ENCODE results near the gene SLC25A39.
"Not testable (repeated sequence)": the region's sequence is repeated elsewhere in the genome, so short reads cannot be mapped to it uniquely, and the experiment has no call there.

Gene SLC25A39, protein sequence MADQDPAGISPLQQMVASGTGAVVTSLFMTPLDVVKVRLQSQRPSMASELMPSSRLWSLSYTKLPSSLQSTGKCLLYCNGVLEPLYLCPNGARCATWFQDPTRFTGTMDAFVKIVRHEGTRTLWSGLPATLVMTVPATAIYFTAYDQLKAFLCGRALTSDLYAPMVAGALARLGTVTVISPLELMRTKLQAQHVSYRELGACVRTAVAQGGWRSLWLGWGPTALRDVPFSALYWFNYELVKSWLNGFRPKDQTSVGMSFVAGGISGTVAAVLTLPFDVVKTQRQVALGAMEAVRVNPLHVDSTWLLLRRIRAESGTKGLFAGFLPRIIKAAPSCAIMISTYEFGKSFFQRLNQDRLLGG

GRCh38 chr17:44324571-44325275 is at the start of gene SLC25A39:
Gene SLC25A39, minus strand, starts transcription at chr17:44324823. Its CDS starts 1,261 bp downstream, at chr17:44323562.
- ATAC-seq (replicated peaks): peak; percentile 76
- peak; percentile 95 for DNase-seq
- no peaks in the 10 kb centered on the region for H3K27me3 Mint-ChIP-seq
- peak within 1 kb of the TSS; percentile 99 for H3K27ac Mint-ChIP-seq
- H3K4me3 Mint-ChIP-seq: peak within 1 kb of the TSS; percentile 94 to 96
- H3K4me1 Mint-ChIP-seq: peaks cover 24 to 41% of the 10 kb centered on the region in 2 donors
- H3K9me3 Mint-ChIP-seq: no peaks in the 10 kb centered on the region
- peaks cover 19 to 26% of the 10 kb centered on the region in 2 donors for H3K36me3 Mint-ChIP-seq

DNA sequence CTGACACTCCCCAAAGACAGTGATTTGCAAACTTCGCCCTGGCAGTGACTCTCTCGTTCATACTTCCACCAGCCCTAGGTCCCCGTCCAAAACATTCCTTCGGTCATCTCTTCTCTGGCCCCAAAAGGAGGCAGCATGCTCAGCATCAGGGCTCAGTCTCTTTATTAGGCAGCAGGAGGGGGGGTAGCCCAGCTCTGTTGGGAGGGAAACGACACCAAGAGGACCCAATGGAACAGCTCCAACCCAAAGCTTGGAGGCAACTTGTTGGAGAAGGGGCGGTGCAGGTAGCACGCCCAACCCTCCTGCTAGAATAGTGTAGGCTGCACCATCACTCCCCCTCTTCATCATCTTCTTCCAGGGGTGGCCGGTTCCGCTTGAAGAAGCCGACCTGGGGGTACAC is 47.4 kb upstream of the SLC25A39 start:
- H3K36me3 Mint-ChIP-seq: no peaks in the 10 kb centered on the region

GRCh38 chr17:44369414-44370023 is 44.9 kb upstream of the SLC25A39 start:
- not testable (repeated sequence) for H3K36me3 Mint-ChIP-seq; H3K9me3 Mint-ChIP-seq; H3K4me1 Mint-ChIP-seq; ATAC-seq (replicated peaks); DNase-seq; H3K27ac Mint-ChIP-seq; H3K4me3 Mint-ChIP-seq
- H3K27me3 Mint-ChIP-seq: peaks cover 51 to 80% of the 10 kb centered on the region in 2 donors

More for the DNA sequence above, 47.4 kb upstream of the SLC25A39 start:
- Mint-ChIP-seq H3K4me1 (peaks cover 3 to 24% of the 10 kb centered on the region in 2 donors), H3K9me3 (no peaks in the 10 kb centered on the region), H3K27me3 (peaks cover 50 to 78% of the 10 kb centered on the region in 2 donors), H3K27ac (no peak overlapping the region), H3K4me3 (no peak overlapping the region)
- no peak for DNase-seq
- no peak for ATAC-seq (replicated peaks)

DNA sequence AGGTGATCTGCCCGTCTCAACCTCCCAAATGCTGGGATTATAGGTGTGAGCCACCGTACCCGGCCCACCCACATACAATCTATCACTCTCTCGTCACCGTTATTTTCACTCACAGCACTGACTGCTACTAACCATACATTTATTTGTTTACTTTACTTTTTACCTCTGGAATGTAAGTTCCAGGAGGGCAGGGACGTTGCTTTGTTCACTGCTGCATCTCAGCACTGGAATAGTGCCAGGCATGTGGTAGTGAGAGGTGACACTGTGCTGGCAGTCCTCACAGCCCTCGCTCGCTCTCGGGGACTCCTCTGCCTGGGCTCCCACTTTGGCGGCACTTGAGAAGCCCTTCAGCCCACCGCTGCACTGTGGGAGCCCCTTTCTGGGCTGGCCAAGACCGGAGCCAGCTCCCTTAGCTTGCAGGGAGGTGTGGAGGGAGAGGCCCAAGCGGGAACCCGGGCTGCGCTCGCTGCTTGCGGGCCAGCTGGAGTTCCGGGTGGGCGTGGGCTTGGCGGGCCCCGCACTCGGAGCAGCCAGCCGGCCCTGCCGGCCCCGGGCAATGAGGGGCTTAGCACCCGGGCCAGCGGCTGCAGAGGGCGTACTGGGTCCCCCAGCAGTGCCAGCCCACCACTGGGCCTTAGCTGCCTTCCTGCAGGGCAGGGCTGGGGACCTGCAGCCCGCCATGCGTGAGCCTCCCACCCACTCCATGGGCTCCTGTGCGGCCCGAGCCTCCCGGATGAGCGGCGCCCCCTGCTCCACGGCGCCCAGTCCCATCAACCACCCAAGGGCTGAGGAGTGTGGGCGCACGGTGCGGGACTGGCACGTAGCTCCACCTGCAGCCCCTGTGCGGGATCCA is 44.0 kb upstream of the SLC25A39 start:
- not testable (repeated sequence) for DNase-seq; H3K4me1 Mint-ChIP-seq; H3K36me3 Mint-ChIP-seq; H3K4me3 Mint-ChIP-seq; ATAC-seq (replicated peaks); H3K9me3 Mint-ChIP-seq; H3K27ac Mint-ChIP-seq
- peaks cover 46 to 74% of the 10 kb centered on the region in 2 donors for H3K27me3 Mint-ChIP-seq

DNA sequence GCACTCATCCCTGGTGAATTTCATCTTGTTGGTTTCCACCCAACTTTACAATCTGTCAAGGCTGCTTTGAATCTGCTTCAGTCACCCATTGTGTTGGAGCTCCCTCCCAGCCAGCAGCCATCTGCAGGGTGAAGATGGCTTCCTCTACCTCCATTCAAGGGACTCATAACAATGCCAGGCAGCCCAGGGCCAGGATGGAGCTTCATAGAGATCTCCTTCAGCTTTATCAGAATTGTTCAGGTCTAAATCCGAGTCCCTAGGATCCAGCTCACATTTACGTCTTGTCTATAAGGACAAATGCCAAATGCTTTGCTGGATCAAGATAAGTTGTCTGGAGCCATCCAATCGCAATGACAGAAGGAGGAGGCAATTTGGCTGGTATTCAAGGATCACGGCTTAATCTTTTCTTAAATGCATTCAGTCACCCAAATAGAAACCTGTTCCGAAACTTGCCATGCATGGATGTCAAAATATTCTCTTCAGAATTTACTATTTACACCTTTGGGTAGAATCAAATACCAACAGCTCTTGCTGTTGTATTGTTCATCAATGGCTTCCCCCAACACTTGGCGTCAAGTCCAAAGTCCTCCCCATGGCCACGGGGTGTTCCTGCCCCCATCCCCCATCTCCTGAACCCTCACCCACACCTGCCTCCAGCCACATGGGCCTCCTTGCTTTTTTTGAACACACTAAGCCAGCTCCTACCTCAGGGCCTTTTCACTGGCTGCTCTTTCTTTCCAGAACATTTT is 42.8 kb upstream of the SLC25A39 start:
- no peak overlapping the region for H3K4me3 Mint-ChIP-seq
- no peak for DNase-seq
- H3K36me3 Mint-ChIP-seq: no peaks in the 10 kb centered on the region
- no peak overlapping the region for H3K27ac Mint-ChIP-seq
- H3K9me3 Mint-ChIP-seq: no peaks in the 10 kb centered on the region
- H3K27me3 Mint-ChIP-seq: peaks cover 42 to 78% of the 10 kb centered on the region in 2 donors
- ATAC-seq (replicated peaks): no peak
- peaks cover 0 to 5% of the 10 kb centered on the region in 2 donors for H3K4me1 Mint-ChIP-seq

DNA sequence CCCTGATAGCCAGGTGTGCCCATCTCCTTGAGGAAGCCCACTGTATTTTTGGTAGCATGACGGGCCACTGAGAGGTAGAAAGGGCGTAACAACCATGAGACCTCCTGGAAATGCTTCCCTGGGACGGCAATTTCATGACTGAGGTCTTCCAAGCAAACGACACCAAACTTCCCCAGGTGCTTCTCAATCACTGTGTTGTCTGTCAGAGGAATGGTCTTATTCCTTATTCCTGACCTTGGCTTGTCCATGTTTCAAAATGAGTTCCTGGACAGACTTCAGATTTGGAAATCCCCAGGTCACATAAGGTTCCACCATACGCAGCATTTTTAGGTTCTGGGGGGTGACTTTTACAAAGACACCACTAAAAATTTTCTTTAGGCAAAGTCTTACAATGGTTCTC is 40.4 kb upstream of the SLC25A39 start:
- DNase-seq; H3K27ac Mint-ChIP-seq; H3K4me3 Mint-ChIP-seq; H3K9me3 Mint-ChIP-seq; H3K36me3 Mint-ChIP-seq; H3K4me1 Mint-ChIP-seq; ATAC-seq (replicated peaks): not testable (repeated sequence)
- H3K27me3 Mint-ChIP-seq: peaks cover 37 to 78% of the 10 kb centered on the region in 2 donors

GRCh38 chr17:44363613-44364159 is 39.1 kb upstream of the SLC25A39 start, which contains the start of gene FAM171A2:
Gene FAM171A2, minus strand, starts transcription at chr17:44363853. Its CDS starts 139 bp downstream, at chr17:44363714.
- Mint-ChIP-seq H3K36me3 (no peaks in the 10 kb centered on the region), H3K9me3 (no peaks in the 10 kb centered on the region), H3K27ac (peak within 1 kb of the TSS; percentile 71), H3K4me3 (peak within 1 kb of the TSS; percentile 81 to 82), H3K27me3 (peaks cover 33 to 69% of the 10 kb centered on the region in 2 donors), H3K4me1 (peaks cover 7 to 13% of the 10 kb centered on the region in 2 donors)
- DNase-seq: peak; percentile 52
- ATAC-seq (replicated peaks): peak; percentile 90 to 93

DNA sequence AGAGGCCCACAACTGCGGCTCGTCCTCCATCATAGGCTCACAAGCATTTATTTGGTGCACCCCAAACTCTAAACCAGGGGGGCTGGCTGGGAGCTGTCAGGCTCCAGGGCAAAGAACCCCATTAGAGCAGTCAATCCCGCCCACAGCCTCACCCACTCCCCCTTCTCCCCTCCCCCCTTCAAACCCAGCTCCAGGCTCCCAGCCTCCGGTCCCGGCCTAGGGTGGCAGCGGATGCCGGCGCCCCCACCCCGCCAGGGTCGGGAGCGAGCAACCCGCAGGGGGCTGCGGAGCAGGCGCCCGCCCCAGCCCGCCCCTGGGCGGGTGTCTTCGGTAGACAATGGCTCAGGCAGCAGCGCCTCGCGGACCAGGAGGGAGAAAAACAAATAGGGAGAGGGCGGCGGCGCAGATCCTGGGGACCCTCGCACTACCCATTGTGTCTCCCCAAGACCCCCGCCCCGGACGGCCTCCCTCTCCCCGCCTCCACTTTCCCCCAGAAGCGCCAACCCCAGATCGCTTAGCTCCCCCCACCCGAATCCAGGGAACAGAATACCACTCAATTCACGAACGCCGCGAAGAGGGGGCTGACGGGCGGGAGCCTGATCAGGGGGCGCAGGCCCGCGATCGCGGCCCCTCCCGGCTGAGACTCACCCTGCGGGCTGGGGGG is 38.5 kb upstream of the SLC25A39 start:
- Mint-ChIP-seq H3K27ac (no peak overlapping the region), H3K27me3 (peaks cover 28 to 69% of the 10 kb centered on the region in 2 donors), H3K4me3 (peak overlapping the region; percentile 74 to 81), H3K36me3 (no peaks in the 10 kb centered on the region), H3K4me1 (peaks cover 9 to 15% of the 10 kb centered on the region in 2 donors), H3K9me3 (no peaks in the 10 kb centered on the region)
- DNase-seq (no peak), ATAC-seq (replicated peaks) (peak; percentile 48 to 59)

GRCh38 chr17:44362459-44362948 is 37.9 kb upstream of the SLC25A39 start:
- Mint-ChIP-seq H3K36me3 (no peaks in the 10 kb centered on the region), H3K9me3 (no peaks in the 10 kb centered on the region), H3K27me3 (peaks cover 23 to 64% of the 10 kb centered on the region in 2 donors), H3K4me3 (peak overlapping the region in 1 of 2 donors; percentile 47), H3K4me1 (peaks cover 10% of the 10 kb centered on the region in 2 donors), H3K27ac (no peak overlapping the region)
- ATAC-seq (replicated peaks): no peak
- no peak for DNase-seq

DNA sequence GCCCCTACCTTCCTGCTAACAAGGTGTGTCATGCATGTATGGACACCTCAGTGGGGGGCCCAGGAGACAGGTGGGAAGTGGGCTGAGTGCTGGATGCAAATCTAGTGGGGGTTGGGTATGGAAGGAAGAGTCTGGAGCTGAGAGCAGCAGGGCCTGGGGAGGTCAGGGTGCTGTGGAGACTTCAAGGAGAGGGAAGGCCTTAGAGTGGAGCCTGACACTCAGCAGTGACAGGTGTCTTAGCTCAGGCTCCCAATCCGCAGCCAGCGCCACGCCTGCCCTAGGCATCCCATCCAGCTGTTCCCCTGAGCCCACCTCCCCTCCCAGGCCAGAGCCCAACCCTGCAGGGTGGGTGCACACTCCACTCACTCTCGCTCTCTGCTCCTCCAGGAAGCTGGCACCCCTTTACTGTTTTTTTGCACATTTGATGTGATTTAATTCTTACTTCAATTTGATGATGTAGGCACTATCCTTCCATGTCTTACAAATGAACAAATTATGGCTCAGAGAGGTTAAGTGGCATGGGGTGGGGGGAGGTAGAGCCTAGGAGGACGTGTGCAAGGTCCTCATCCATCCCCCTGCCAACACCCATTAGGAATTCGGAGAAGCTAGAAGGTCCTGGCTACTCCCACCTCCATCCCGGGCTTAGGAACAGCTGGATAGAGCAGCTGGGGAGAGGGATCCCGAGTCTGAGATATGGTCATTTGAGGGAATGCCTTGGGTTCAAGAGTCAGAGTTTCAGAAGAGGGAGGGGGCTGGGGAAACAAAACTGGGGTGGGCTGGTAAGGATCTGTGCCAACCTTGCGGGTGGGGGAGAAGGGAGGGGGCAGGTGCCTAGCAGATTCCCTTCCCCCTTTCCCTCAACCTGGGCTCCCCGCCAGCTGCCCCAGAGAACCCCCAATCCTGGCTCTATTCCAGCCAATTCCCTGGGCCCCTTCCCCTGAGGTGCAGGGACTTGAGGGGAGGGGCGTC is 37.0 kb upstream of the SLC25A39 start:
- no peak for DNase-seq
- Mint-ChIP-seq H3K36me3 (no peaks in the 10 kb centered on the region), H3K4me1 (peaks cover 9 to 10% of the 10 kb centered on the region in 2 donors), H3K27ac (no peak overlapping the region), H3K9me3 (no peaks in the 10 kb centered on the region), H3K27me3 (peaks cover 17 to 54% of the 10 kb centered on the region in 2 donors), H3K4me3 (no peak overlapping the region)
- ATAC-seq (replicated peaks): no peak

GRCh38 chr17:44360826-44361225 is 36.2 kb upstream of the SLC25A39 start:
- ATAC-seq (replicated peaks): no peak
- no peak overlapping the region for H3K27ac Mint-ChIP-seq

More at GRCh38 chr17:44360826-44361225, 36.2 kb upstream of the SLC25A39 start:
- Mint-ChIP-seq H3K9me3 (no peaks in the 10 kb centered on the region), H3K27me3 (peaks cover 10 to 49% of the 10 kb centered on the region in 2 donors), H3K36me3 (no peaks in the 10 kb centered on the region), H3K4me1 (peaks cover 9 to 10% of the 10 kb centered on the region in 2 donors), H3K4me3 (no peak overlapping the region)
- DNase-seq: no peak
